ENCODE results near the gene BTBD19. TPM values are rescaled to one million over a fixed set of nuclear protein-coding genes. Genes with fewer than 3 reads are reported as not detected.
"Not testable (repeated sequence)": the region's sequence is repeated elsewhere in the genome, so short reads cannot be mapped to it uniquely, and the experiment has no call there.

Gene BTBD19
- total RNA-seq, 1 donor from 2014 or later, result 5.9 TPM

DNA sequence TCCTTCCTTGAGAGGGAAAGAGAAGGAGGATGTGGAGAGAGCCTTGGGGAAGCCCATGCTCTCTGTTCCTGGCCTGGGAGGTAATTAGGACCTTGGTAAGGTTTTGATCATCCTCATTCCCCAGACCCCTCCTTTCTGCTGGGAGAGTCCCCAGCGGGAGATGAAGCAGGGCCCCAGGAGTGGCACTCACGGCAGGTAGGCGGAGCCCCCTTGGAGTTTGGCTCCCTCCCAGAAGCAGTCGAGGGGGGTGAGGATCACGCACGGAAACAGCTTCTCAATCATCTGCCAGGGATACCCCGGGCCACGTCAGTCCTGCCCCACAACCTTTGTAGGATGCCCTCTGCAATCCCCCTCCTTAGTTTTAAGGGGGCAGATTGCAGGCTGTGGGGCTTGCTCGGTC lies 23.2 kb downstream of the BTBD19 start:
- Mint-ChIP-seq H3K36me3 (ENCODE audit: unreplicated experiment) (no peaks in the 10 kb centered on the region), H3K4me3 (ENCODE audit: unreplicated experiment) (no peak overlapping the region), H3K4me1 (ENCODE audit: low read depth, unreplicated experiment) (peaks cover 2% of the 10 kb centered on the region), H3K9me3 (ENCODE audit: unreplicated experiment) (peaks cover 5% of the 10 kb centered on the region), H3K27me3 (ENCODE audit: unreplicated experiment) (peaks cover 3% of the 10 kb centered on the region), H3K27ac (ENCODE audit: unreplicated experiment) (no peak overlapping the region)
- TF ChIP-seq, protein P1, sequence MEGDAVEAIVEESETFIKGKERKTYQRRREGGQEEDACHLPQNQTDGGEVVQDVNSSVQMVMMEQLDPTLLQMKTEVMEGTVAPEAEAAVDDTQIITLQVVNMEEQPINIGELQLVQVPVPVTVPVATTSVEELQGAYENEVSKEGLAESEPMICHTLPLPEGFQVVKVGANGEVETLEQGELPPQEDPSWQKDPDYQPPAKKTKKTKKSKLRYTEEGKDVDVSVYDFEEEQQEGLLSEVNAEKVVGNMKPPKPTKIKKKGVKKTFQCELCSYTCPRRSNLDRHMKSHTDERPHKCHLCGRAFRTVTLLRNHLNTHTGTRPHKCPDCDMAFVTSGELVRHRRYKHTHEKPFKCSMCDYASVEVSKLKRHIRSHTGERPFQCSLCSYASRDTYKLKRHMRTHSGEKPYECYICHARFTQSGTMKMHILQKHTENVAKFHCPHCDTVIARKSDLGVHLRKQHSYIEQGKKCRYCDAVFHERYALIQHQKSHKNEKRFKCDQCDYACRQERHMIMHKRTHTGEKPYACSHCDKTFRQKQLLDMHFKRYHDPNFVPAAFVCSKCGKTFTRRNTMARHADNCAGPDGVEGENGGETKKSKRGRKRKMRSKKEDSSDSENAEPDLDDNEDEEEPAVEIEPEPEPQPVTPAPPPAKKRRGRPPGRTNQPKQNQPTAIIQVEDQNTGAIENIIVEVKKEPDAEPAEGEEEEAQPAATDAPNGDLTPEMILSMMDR (IDR thresholded peaks at IDR 0.05; ENCODE audit: partially characterized antibody, unreplicated experiment), result no peak
- no peak for DNase-seq

DNA sequence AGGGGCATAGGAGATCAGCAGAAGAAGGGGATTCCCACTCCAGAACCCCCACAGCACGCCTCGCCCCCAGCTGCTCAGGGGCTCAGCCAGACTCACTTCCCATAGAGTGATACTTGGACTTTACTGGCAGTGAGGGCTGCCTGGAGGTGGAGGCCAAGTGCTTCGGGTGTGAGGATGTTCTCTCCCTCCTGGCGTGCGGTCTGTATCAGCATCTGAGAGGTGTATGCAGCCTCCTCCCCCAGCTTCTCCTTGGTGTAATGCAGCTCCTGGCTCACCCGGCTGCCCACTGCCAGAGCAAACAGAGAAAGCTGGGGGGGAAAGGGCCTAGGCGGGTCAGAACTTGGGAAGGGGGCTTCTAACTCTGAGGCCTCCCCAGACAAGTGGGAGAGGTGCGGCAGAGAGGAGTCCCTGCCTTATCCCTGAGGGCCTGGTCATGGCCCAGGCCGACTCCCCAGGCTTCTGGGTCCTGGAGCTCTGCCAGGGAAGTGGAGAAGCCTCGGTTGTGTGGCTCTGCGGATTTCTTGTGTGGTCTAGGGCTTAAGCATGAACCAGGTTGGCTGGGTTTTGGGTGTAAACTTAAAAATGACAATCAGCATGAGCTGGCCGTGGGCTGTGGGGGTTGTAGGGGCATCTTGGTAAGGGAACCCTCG lies 23.9 kb downstream of the BTBD19 start:
- H3K4me1 Mint-ChIP-seq (ENCODE audit: low read depth, unreplicated experiment), result peaks cover 5% of the 10 kb centered on the region
- peaks cover 3% of the 10 kb centered on the region for H3K27me3 Mint-ChIP-seq (ENCODE audit: unreplicated experiment)
- DNase-seq, result no peak
- peaks cover 5% of the 10 kb centered on the region for H3K9me3 Mint-ChIP-seq (ENCODE audit: unreplicated experiment)
- no peak overlapping the region for H3K4me3 Mint-ChIP-seq (ENCODE audit: unreplicated experiment)
- no peak overlapping the region for H3K27ac Mint-ChIP-seq (ENCODE audit: unreplicated experiment)
- TF ChIP-seq, protein P1 (IDR thresholded peaks at IDR 0.05; ENCODE audit: partially characterized antibody, unreplicated experiment), result no peak
- no peaks in the 10 kb centered on the region for H3K36me3 Mint-ChIP-seq (ENCODE audit: unreplicated experiment)

DNA sequence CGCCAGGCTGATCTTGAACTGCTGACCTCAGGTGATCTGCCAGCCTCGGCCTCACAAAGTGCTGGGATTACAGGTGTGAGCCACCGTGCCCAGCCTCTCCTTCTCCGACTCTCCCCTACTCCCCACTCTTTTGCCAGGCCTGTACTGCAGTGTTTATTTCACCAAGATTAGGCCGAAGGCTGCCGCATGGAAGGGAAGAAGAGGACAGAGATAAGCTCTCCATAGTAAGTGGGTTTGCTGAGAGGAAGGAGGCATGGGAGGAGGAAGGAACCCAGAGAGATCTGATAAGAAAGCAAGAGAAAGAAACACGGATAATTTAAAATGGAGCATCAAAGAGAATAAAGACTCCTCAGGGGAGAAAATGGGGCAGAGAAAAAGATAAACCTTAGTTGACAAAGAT lies 26.0 kb downstream of the BTBD19 start:
- H3K4me1 Mint-ChIP-seq (ENCODE audit: low read depth, unreplicated experiment), result peaks cover 6% of the 10 kb centered on the region
- H3K9me3 Mint-ChIP-seq (ENCODE audit: unreplicated experiment), result peaks cover 5% of the 10 kb centered on the region
- DNase-seq, result no peak
- TF ChIP-seq, protein P1 (IDR thresholded peaks at IDR 0.05; ENCODE audit: partially characterized antibody, unreplicated experiment), result no peak
- no peak overlapping the region for H3K27ac Mint-ChIP-seq (ENCODE audit: unreplicated experiment)
- H3K36me3 Mint-ChIP-seq (ENCODE audit: unreplicated experiment), result no peaks in the 10 kb centered on the region
- H3K27me3 Mint-ChIP-seq (ENCODE audit: unreplicated experiment), result peaks cover 3% of the 10 kb centered on the region
- H3K4me3 Mint-ChIP-seq (ENCODE audit: unreplicated experiment), result no peak overlapping the region

- Mint-ChIP-seq H3K27ac (ENCODE audit: unreplicated experiment) (peak overlapping the region; percentile 62), H3K9me3 (ENCODE audit: unreplicated experiment) (peaks cover 8% of the 10 kb centered on the region), H3K4me3 (ENCODE audit: unreplicated experiment) (no peak overlapping the region)
Measured at GRCh38 chr1:44835738-44836675, 27.7 kb downstream of the BTBD19 start.

GRCh38 chr1:44838294-44838693 lies 30.0 kb downstream of the BTBD19 start:
- not testable (repeated sequence) for H3K27ac Mint-ChIP-seq (ENCODE audit: unreplicated experiment); H3K9me3 Mint-ChIP-seq (ENCODE audit: unreplicated experiment); DNase-seq; H3K27me3 Mint-ChIP-seq (ENCODE audit: unreplicated experiment); H3K36me3 Mint-ChIP-seq (ENCODE audit: unreplicated experiment); H3K4me3 Mint-ChIP-seq (ENCODE audit: unreplicated experiment)
- H3K4me1 Mint-ChIP-seq (ENCODE audit: low read depth, unreplicated experiment), result peaks cover 18% of the 10 kb centered on the region

More at GRCh38 chr1:44835738-44836675, 27.7 kb downstream of the BTBD19 start:
- peaks cover 11% of the 10 kb centered on the region for H3K4me1 Mint-ChIP-seq (ENCODE audit: low read depth, unreplicated experiment)
- DNase-seq, result peak; percentile 95
- TF ChIP-seq, protein P1 (IDR thresholded peaks at IDR 0.05; ENCODE audit: partially characterized antibody, unreplicated experiment), result peak; percentile 73
- H3K36me3 Mint-ChIP-seq (ENCODE audit: unreplicated experiment), result no peaks in the 10 kb centered on the region
- H3K27me3 Mint-ChIP-seq (ENCODE audit: unreplicated experiment), result peaks cover 4% of the 10 kb centered on the region

All from glutamatergic neuron (in vitro differentiated cells).